Raji (cell line): Measurements from ENCODE around the gene PSMB8.

Experiments used
- POLR2A ChIP-seq: IDR thresholded peaks from 2 replicates; pipeline ENCODE4 v1.6.1; 2011; ENCODE audit warnings: low read depth, low read length, control low read depth; ENCODE audit not compliant: insufficient read depth

Gene PSMB8

GRCh38 chr6:32865724-32866443, 22.0 kb upstream of the PSMB8 start:
- no peak for TF ChIP-seq POLR2A

- TF ChIP-seq POLR2A, result no peak
Measured at GRCh38 chr6:32862725-32863124, 18.9 kb upstream of the PSMB8 start.

GRCh38 chr6:32860674-32861073, 16.8 kb upstream of the PSMB8 start:
- no peak for TF ChIP-seq POLR2A

- no peak for TF ChIP-seq POLR2A
Measured at GRCh38 chr6:32858194-32858593, 14.3 kb upstream of the PSMB8 start.

GRCh38 chr6:32857156-32857891, 13.5 kb upstream of the PSMB8 start:
- TF ChIP-seq POLR2A, result no peak

- no peak for TF ChIP-seq POLR2A
Measured at GRCh38 chr6:32855467-32856174, 11.8 kb upstream of the PSMB8 start.

- no peak; the same call in 1 of the 2 replicates for TF ChIP-seq POLR2A
Measured at GRCh38 chr6:32854376-32855178, 10.7 kb upstream of the PSMB8 start.

- peak; percentile 76 for TF ChIP-seq POLR2A
Measured at GRCh38 chr6:32853541-32854375, 9.9 kb upstream of the PSMB8 start, which contains the start of the genes PSMB9 and TAP1. TSS of gene PSMB9 (plus strand) at chr6:32854192. CDS start at chr6:32854230, 38 bp downstream. TSS of gene TAP1 (minus strand) at chr6:32853704. CDS start at chr6:32853636, 68 bp downstream.

- no peak for TF ChIP-seq POLR2A
Measured at GRCh38 chr6:32852844-32853540, 9.1 kb upstream of the PSMB8 start.

GRCh38 chr6:32852018-32852843, 8.4 kb upstream of the PSMB8 start:
- no peak for TF ChIP-seq POLR2A

- no peak for TF ChIP-seq POLR2A
Measured at GRCh38 chr6:32851025-32851424, 7.2 kb upstream of the PSMB8 start.

- TF ChIP-seq POLR2A, result no peak
Measured at GRCh38 chr6:32849126-32849525, 5.3 kb upstream of the PSMB8 start.
